Astrocyte (in vitro differentiated cells and primary cell): ENCODE measurements around the gene RPS6KB1. TPM values are rescaled to one million over a fixed set of nuclear protein-coding genes. Genes with fewer than 3 reads are reported as not detected.
"Not testable (repeated sequence)": the region's sequence is repeated elsewhere in the genome, so short reads cannot be mapped to it uniquely, and the experiment has no call there.

ENCODE experiments used
- DNase-seq: peaks from one replicate; pipeline ENCODE4 v3.0.0-alpha.2; 2010; ENCODE audit warnings: low read depth
- FAIRE-seq: peaks from 2 replicates; lab custom pipeline; 2011; peaks lifted over from hg19 to GRCh38; lab: Jason Lieb, UNC
- H2AFZ ChIP-seq: 2 replicates; pipeline ENCODE4 v1.6.0; 2012; ENCODE audit warnings: low read depth, low read length, inconsistent platforms
- H3K27ac ChIP-seq: 2 replicates; pipeline ENCODE4 v1.5.1; 2011; ENCODE audit warnings: low read depth, low read length, inconsistent platforms
- H3K27me3 ChIP-seq: 2 replicates; pipeline ENCODE4 v1.6.0; 2011; ENCODE audit warnings: low read length, inconsistent platforms; ENCODE audit not compliant: insufficient read depth
- H3K36me3 ChIP-seq: 2 replicates; pipeline ENCODE4 v1.5.1; 2011; ENCODE audit warnings: low read length, inconsistent platforms; ENCODE audit not compliant: insufficient read depth
- H3K4me1 ChIP-seq: 2 replicates; pipeline ENCODE4 v1.5.1; 2011; ENCODE audit warnings: low read length, inconsistent platforms; ENCODE audit not compliant: insufficient read depth
- H3K4me2 ChIP-seq: 2 replicates; pipeline ENCODE4 v1.6.0; 2012; ENCODE audit warnings: low read length, inconsistent platforms
- H3K4me3 ChIP-seq: 2 replicates; pipeline ENCODE4 v1.5.1; 2011; ENCODE audit warnings: low read depth, mild to moderate bottlenecking, low read length, inconsistent platforms; ENCODE audit not compliant: insufficient read depth
- H3K79me2 ChIP-seq: 2 replicates; pipeline ENCODE4 v1.6.0; 2012; ENCODE audit warnings: mild to moderate bottlenecking, low read length, inconsistent platforms; ENCODE audit not compliant: insufficient read depth
- H3K9ac ChIP-seq: 2 replicates; pipeline ENCODE4 v1.6.0; 2012; ENCODE audit warnings: mild to moderate bottlenecking, low read length, inconsistent platforms
- H3K9me3 ChIP-seq: 2 replicates; pipeline ENCODE4 v1.5.1; 2012; ENCODE audit warnings: low read depth, mild to moderate bottlenecking, low read length, inconsistent platforms; ENCODE audit not compliant: insufficient read depth
- H4K20me1 ChIP-seq: 2 replicates; pipeline ENCODE4 v1.6.0; 2012; ENCODE audit warnings: low read length, inconsistent platforms; ENCODE audit not compliant: insufficient read depth
- H3K27ac Mint-ChIP-seq: one replicate; pipeline ENCODE4 v1.8.0; 2021; ENCODE audit warnings: mild to moderate bottlenecking, mixed read lengths; ENCODE audit not compliant: unreplicated experiment
- H3K27me3 Mint-ChIP-seq: one replicate; pipeline ENCODE4 v1.8.0; 2021; ENCODE audit warnings: low read depth, mixed read lengths; ENCODE audit not compliant: unreplicated experiment
- H3K36me3 Mint-ChIP-seq: one replicate; pipeline ENCODE4 v1.8.0; 2021; ENCODE audit warnings: low read depth, mixed read lengths; ENCODE audit not compliant: unreplicated experiment
- H3K4me1 Mint-ChIP-seq: one replicate; pipeline ENCODE4 v1.8.0; 2021; ENCODE audit warnings: low read depth, mixed read lengths; ENCODE audit not compliant: unreplicated experiment
- H3K4me3 Mint-ChIP-seq: one replicate; pipeline ENCODE4 v1.8.0; 2021; ENCODE audit warnings: mild to moderate bottlenecking, moderate library complexity, mixed read lengths; ENCODE audit not compliant: unreplicated experiment
- H3K9me3 Mint-ChIP-seq: one replicate; pipeline ENCODE4 v1.8.0; 2021; ENCODE audit warnings: mild to moderate bottlenecking, mixed read lengths; ENCODE audit not compliant: unreplicated experiment
- EZH2 ChIP-seq: IDR thresholded peaks from 2 replicates; pipeline ENCODE4 v1.6.1; 2012; ENCODE audit warnings: mild to moderate bottlenecking, low read length, inconsistent platforms; ENCODE audit not compliant: insufficient read depth
- total RNA-seq: library from RNA; stranded (reverse); gene quantifications from 2 replicates; pipeline ENCODE4 v1.2.1, GENCODE V29; 2021
- TF ChIP-seq, protein P1 (sequence below): IDR thresholded peaks from 2 replicates; pipeline ENCODE4 v1.5.1; 2011; ENCODE audit warnings: low read depth, mild to moderate bottlenecking, inconsistent platforms, low read length, moderate library complexity; ENCODE audit not compliant: insufficient read depth

Gene RPS6KB1
- total RNA-seq, 1 donor from 2014 or later, result 33.4 TPM

DNA sequence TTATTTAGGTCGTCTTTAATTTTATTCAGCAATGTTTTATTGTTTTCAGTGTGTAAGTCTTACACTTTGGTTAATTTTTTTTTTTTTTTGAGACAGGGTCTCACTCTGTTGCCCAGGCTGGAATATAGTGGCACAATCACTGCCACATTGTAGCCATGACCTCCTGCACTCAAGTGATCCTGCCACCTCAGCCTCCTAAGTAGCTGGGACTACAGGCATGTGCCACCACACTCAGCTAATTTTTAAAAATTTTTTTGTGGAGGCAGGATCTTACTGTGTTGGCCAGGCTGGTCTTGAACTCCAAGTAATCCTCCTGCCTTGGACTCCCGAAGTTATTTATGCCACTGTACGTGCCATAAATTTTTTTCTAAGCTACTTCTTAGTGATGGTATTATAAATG lies 14.5 kb downstream of the RPS6KB1 start:
- FAIRE-seq, result no peak
- no peaks in the 10 kb centered on the region for H3K27me3 ChIP-seq

DNA sequence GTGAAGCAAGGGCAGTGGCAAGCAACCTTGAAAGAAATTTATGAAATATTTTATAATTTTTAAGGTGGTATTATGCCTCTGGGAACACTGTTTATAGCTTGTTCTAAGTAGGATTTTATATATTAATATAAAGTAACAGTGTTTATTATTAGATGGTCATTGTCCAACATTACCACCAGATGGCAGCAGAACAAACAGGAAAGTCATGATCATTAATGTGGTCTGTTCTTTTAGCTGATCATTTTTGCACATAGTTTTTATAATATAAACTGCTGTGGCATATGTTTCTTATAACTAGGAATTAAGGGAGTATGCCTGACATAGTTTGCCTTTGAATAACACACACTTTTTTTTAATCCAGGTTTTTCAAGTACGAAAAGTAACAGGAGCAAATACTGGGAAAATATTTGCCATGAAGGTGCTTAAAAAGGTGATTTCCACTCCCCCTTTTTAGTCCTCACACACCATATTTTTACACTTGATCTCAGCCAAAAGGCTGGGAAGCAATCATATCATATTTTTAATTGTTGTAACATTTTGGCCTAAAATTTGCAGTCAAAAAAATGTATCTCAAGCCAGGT lies 21.4 kb downstream of the RPS6KB1 start:
- no peak overlapping the region for H3K27ac ChIP-seq
- H3K9ac ChIP-seq, result no peak overlapping the region
- H3K27me3 Mint-ChIP-seq, result no peaks in the 10 kb centered on the region
- H3K27me3 ChIP-seq, result no peaks in the 10 kb centered on the region
- FAIRE-seq (no peak), DNase-seq (peak; percentile 23)
- H3K79me2 ChIP-seq, result no peaks in the 10 kb centered on the region
- H3K4me2 ChIP-seq, result no peak overlapping the region
- no peaks in the 10 kb centered on the region for H4K20me1 ChIP-seq
- TF ChIP-seq EZH2, result no peak
- TF ChIP-seq, protein P1, sequence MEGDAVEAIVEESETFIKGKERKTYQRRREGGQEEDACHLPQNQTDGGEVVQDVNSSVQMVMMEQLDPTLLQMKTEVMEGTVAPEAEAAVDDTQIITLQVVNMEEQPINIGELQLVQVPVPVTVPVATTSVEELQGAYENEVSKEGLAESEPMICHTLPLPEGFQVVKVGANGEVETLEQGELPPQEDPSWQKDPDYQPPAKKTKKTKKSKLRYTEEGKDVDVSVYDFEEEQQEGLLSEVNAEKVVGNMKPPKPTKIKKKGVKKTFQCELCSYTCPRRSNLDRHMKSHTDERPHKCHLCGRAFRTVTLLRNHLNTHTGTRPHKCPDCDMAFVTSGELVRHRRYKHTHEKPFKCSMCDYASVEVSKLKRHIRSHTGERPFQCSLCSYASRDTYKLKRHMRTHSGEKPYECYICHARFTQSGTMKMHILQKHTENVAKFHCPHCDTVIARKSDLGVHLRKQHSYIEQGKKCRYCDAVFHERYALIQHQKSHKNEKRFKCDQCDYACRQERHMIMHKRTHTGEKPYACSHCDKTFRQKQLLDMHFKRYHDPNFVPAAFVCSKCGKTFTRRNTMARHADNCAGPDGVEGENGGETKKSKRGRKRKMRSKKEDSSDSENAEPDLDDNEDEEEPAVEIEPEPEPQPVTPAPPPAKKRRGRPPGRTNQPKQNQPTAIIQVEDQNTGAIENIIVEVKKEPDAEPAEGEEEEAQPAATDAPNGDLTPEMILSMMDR, result peak; percentile 58
- no peak overlapping the region for H3K27ac Mint-ChIP-seq
- no peaks in the 10 kb centered on the region for H3K9me3 Mint-ChIP-seq
- H3K9me3 ChIP-seq, result no peaks in the 10 kb centered on the region
- H3K4me3 ChIP-seq, result no peak overlapping the region
- no peak overlapping the region for H3K4me3 Mint-ChIP-seq
- peaks cover 11% of the 10 kb centered on the region for H3K36me3 Mint-ChIP-seq
- peaks cover 2% of the 10 kb centered on the region for H3K4me1 Mint-ChIP-seq
- no peak overlapping the region for H2AFZ ChIP-seq
- H3K4me1 ChIP-seq, result no peaks in the 10 kb centered on the region
- H3K36me3 ChIP-seq, result peaks cover 17% of the 10 kb centered on the region

More for the DNA sequence above, 14.5 kb downstream of the RPS6KB1 start:
- peaks cover 52% of the 10 kb centered on the region for H3K79me2 ChIP-seq
- Mint-ChIP-seq H3K27ac (no peak overlapping the region), H3K9me3 (no peaks in the 10 kb centered on the region), H3K27me3 (no peaks in the 10 kb centered on the region), H3K4me1 (peaks cover 3% of the 10 kb centered on the region), H3K36me3 (peaks cover 6% of the 10 kb centered on the region), H3K4me3 (no peak overlapping the region)
- no peaks in the 10 kb centered on the region for H3K9me3 ChIP-seq
- no peak for DNase-seq
- no peak overlapping the region for H3K4me2 ChIP-seq
- H3K27ac ChIP-seq, result no peak overlapping the region
- no peak overlapping the region for H3K4me3 ChIP-seq
- peaks cover 3% of the 10 kb centered on the region for H3K36me3 ChIP-seq
- no peaks in the 10 kb centered on the region for H3K4me1 ChIP-seq
- no peak overlapping the region for H2AFZ ChIP-seq
- no peak overlapping the region for H3K9ac ChIP-seq
- peaks cover 21% of the 10 kb centered on the region for H4K20me1 ChIP-seq
- TF ChIP-seq, protein P1, result no peak
- no peak for TF ChIP-seq EZH2

DNA sequence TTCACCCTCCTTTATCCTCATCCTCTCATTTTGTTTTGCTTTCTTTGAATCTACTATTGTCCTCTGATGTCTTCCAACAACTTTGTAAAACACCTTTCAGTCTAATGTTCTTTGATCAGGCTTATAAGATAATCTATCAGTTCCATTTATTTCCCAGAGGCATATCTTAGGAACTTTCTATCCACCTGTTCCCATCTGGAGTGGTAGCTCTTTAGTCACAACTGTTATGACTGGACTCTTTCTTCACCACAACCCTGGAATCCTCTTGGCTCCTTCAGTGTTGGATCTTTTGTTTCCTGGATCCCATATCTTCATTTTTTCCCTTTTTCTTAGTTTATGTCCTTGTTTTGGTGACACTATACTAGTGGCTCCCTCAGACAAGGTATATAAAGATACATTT lies 23.5 kb downstream of the RPS6KB1 start:
- Mint-ChIP-seq H3K27ac (no peak overlapping the region), H3K27me3 (no peaks in the 10 kb centered on the region), H3K4me1 (no peaks in the 10 kb centered on the region), H3K4me3 (no peak overlapping the region), H3K36me3 (peaks cover 15% of the 10 kb centered on the region), H3K9me3 (no peaks in the 10 kb centered on the region)
- no peak overlapping the region for H2AFZ ChIP-seq
- H3K4me1 ChIP-seq, result no peaks in the 10 kb centered on the region
- no peaks in the 10 kb centered on the region for H4K20me1 ChIP-seq
- H3K79me2 ChIP-seq, result no peaks in the 10 kb centered on the region
- FAIRE-seq (no peak), DNase-seq (no peak)
- H3K36me3 ChIP-seq, result peaks cover 17% of the 10 kb centered on the region
- H3K27me3 ChIP-seq, result no peaks in the 10 kb centered on the region
- no peak overlapping the region for H3K4me3 ChIP-seq
- no peaks in the 10 kb centered on the region for H3K9me3 ChIP-seq
- no peak overlapping the region for H3K4me2 ChIP-seq
- TF ChIP-seq, protein P1, result no peak
- no peak for TF ChIP-seq EZH2
- H3K9ac ChIP-seq, result no peak overlapping the region
- H3K27ac ChIP-seq, result no peak overlapping the region

DNA sequence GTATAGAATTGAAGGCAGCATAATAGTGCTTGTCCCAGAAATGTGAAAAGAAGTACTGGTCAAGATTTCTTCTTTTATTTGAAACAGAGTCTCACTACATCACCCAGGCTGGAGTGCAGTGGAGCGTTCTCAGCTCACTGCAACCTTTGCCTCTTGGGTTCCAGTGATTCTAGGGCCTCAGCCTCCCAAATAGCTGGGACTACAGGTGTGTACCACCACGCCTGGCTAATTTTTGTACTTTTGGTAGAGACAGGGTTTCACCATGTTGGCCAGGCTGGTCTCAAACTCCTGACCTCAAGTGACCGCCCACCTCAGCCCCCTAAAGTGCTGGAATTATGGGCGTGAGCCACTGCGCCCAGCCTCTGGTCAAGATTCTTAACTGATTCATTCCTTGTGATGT lies 27.7 kb downstream of the RPS6KB1 start:
- not testable (repeated sequence) for H3K27ac ChIP-seq, H3K79me2 ChIP-seq, H3K9me3 Mint-ChIP-seq, H3K27me3 ChIP-seq, H3K9me3 ChIP-seq, H3K4me3 Mint-ChIP-seq, H2AFZ ChIP-seq, H3K27me3 Mint-ChIP-seq, H3K4me2 ChIP-seq, FAIRE-seq, H3K9ac ChIP-seq, H3K27ac Mint-ChIP-seq, H4K20me1 ChIP-seq, H3K4me1 ChIP-seq, DNase-seq, H3K4me3 ChIP-seq, H3K4me1 Mint-ChIP-seq
- H3K36me3 ChIP-seq, result peaks cover 10% of the 10 kb centered on the region
- peaks cover 16% of the 10 kb centered on the region for H3K36me3 Mint-ChIP-seq
